Ascending aorta (tissue), 2 donors: ENCODE results near the gene DAG1. TPM values are rescaled to one million over a fixed set of nuclear protein-coding genes. Genes with fewer than 3 reads are reported as not detected.

Experiments used
- DNase-seq, 2 donors: peaks; one replicate each; pipeline ENCODE4 v3.0.0-alpha.2; 2019; ENCODE audit warnings: low spot score in 2 of 2
- H3K27ac ChIP-seq, 2 donors: fragments of 200-600 bp; sonication (generic); one replicate each; pipeline ENCODE4 v1.5.1; 2016 to 2017; ENCODE audit warnings: mild to moderate bottlenecking in 1 of 2
- H3K27me3 ChIP-seq: fragments of 200-600 bp; sonication (generic); one replicate; pipeline ENCODE4 v1.5.1; 2017
- H3K36me3 ChIP-seq, 2 donors: fragments of 200-600 bp; sonication (generic); one replicate each; pipeline ENCODE4 v1.5.1; 2016
- H3K4me1 ChIP-seq, 2 donors: fragments of 200-600 bp; sonication (generic); one replicate each; pipeline ENCODE4 v1.5.1; 2016 to 2017; ENCODE audit warnings: mild to moderate bottlenecking in 1 of 2
- H3K4me3 ChIP-seq, 2 donors: fragments of 200-600 bp; sonication (generic); one replicate each; pipeline ENCODE4 v1.5.1; 2016 to 2017; ENCODE audit warnings: mild to moderate bottlenecking in 1 of 2
- H3K9me3 ChIP-seq, 2 donors: fragments of 200-600 bp; sonication (generic); one replicate each; pipeline ENCODE4 v1.5.1; 2016
- intact Hi-C: fragments of 100-400 bp; cut with DNase I; formaldehyde crosslinking; loops from one replicate; pipeline ENCODE4 v1.15.1; 2023
- total RNA-seq: library from RNA; depleted of rRNA; stranded (reverse); fragments of >200 nt; gene quantifications from one replicate; pipeline ENCODE4 v1.1.0, GENCODE V29; 2016
- TF ChIP-seq, protein P1 (sequence below), 3 experiments: fragments of 200-600 bp in 2 of 3; fragments of 450-650 bp in 1 of 3; sonication (generic) in 2 of 3; IDR thresholded peaks; one replicate each; pipeline ENCODE4 v1.5.1; 2016 to 2019; ENCODE audit warnings: antibody characterized with exemption in 3 of 3, mild to moderate bottlenecking in 1 of 3, moderate library complexity in 1 of 3

DAG1 gene
- total RNA-seq, 1 donor from 2014 or later = 57.9 TPM

DNA sequence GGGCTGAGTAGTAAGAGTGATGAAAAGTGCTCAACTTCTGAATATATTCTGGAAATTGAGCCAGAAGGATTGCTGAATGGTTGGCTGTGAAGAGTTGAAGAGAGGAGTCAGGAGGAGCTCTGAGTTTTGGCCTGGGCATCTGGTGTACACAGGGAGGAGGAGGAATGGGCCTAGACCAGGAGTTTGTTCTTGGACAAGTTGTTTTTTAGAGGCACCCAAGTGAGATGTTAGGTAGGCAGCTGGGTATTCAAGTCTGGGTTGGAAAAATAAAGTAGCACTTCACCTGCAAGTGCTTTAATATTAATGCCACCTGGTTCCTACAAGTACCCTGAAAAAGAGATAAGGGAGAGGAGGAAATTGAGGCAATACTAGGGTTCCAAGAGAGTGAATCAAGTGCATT is 98.9 kb downstream of the DAG1 start:
- Histone ChIP-seq H3K36me3 (no peaks in the 10 kb centered on the region), H3K27me3 (no peaks in the 10 kb centered on the region), H3K4me3 (no peak overlapping the region), H3K4me1 (no peaks in the 10 kb centered on the region), H3K27ac (no peak overlapping the region), H3K9me3 (no peaks in the 10 kb centered on the region)
- TF ChIP-seq, protein P1, sequence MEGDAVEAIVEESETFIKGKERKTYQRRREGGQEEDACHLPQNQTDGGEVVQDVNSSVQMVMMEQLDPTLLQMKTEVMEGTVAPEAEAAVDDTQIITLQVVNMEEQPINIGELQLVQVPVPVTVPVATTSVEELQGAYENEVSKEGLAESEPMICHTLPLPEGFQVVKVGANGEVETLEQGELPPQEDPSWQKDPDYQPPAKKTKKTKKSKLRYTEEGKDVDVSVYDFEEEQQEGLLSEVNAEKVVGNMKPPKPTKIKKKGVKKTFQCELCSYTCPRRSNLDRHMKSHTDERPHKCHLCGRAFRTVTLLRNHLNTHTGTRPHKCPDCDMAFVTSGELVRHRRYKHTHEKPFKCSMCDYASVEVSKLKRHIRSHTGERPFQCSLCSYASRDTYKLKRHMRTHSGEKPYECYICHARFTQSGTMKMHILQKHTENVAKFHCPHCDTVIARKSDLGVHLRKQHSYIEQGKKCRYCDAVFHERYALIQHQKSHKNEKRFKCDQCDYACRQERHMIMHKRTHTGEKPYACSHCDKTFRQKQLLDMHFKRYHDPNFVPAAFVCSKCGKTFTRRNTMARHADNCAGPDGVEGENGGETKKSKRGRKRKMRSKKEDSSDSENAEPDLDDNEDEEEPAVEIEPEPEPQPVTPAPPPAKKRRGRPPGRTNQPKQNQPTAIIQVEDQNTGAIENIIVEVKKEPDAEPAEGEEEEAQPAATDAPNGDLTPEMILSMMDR (IDR thresholded peaks at IDR 0.05) = no peak
- no peak for DNase-seq
- intact Hi-C loops = no loop called here

DNA sequence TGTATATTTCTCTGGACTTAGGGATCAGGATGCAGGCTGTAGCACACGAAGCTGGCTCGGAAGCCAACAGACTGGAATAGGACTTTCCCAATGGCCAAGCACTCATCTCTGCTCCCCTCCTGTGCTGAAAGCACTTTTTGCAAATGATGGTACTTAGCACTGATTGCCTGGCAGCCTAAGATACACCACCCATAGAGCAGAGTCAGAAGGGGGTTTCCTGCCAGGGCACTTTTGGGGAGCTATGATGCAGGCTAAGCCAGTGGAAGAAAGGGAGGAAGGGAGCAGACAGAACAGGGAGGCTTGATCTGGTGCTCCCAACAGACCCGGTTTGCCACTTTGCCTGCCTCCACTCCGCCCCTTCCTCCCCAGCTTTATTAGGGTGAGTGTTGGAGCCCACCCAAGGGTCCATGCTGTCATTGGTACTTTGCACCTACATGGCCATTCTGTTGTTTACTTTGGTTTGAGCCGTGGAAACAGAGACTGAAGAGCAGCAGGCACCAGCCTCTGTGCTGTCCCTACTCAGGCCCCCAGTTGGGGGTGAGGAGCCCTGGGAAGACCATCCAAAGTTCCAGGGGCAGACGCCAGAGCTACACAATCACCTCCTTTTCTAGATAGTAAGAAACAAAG is 100.1 kb downstream of the DAG1 start:
- Histone ChIP-seq H3K4me1 (no peaks in the 10 kb centered on the region), H3K4me3 (no peak overlapping the region), H3K27ac (no peak overlapping the region), H3K27me3 (no peaks in the 10 kb centered on the region), H3K9me3 (no peaks in the 10 kb centered on the region), H3K36me3 (no peaks in the 10 kb centered on the region)
- TF ChIP-seq, protein P1 (IDR thresholded peaks at IDR 0.05) = no peak
- intact Hi-C loops = no loop called here
- DNase-seq = no peak

DNA sequence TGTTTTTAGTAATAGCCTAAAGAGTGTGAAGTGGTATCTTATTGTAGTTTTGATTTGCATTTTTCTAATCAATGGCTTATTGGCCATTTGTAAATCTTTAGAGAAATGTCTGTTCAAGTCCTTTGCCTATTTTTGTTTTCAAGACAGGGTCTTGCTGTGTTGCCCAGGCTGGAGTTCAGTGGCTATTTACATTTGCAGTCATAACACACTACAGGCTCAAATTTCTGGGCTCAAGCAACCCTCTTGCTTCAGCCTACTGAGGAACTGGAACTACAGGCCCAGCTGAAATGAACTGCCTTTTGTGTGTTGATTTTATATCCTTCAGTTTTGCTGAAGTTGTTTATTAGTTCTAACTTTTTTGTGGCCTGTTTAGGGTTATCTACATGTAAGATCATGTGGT is 112.1 kb downstream of the DAG1 start:
- no peaks in the 10 kb centered on the region for H3K9me3 ChIP-seq
- no peak for DNase-seq
- no peak overlapping the region for H3K27ac ChIP-seq
- H3K4me3 ChIP-seq = no peak overlapping the region
- no peaks in the 10 kb centered on the region for H3K4me1 ChIP-seq
- H3K36me3 ChIP-seq = no peaks in the 10 kb centered on the region
- TF ChIP-seq, protein P1 (IDR thresholded peaks at IDR 0.05) = no peak
- H3K27me3 ChIP-seq = no peaks in the 10 kb centered on the region
- intact Hi-C loops = no loop called here

Other genes starting within 250 kb of the DAG1 start
- 0.43 TPM for gene C3orf62, start 193.0 kb upstream of the DAG1 start, total RNA-seq
- 94.7 TPM for gene USP4, start 130.2 kb upstream of the DAG1 start, total RNA-seq
- 422 TPM for gene GPX1, start 111.9 kb upstream of the DAG1 start, total RNA-seq
- 426 TPM for gene RHOA, start 58.3 kb upstream of the DAG1 start, total RNA-seq
- 51.5 TPM for gene TCTA, start 57.8 kb upstream of the DAG1 start, total RNA-seq
- gene AMT, start 47.8 kb upstream of the DAG1 start, total RNA-seq = not detected
- gene NICN1, start 40.9 kb upstream of the DAG1 start, total RNA-seq = 2.2 TPM
- gene BSN, start 84.2 kb downstream of the DAG1 start, total RNA-seq = 0.85 TPM
- gene APEH, start 204.1 kb downstream of the DAG1 start, total RNA-seq = 79.5 TPM
- 12.6 TPM for gene MST1, start 219.2 kb downstream of the DAG1 start, total RNA-seq
- gene RNF123, start 219.3 kb downstream of the DAG1 start, total RNA-seq = 33.1 TPM
- gene AMIGO3, start 249.4 kb downstream of the DAG1 start, total RNA-seq = 0.43 TPM